ENCODE results near the gene GNA12.

GNA12 gene

GRCh38 chr7:2844153-2845033 is at the start of gene GNA12:
Gene GNA12 (minus strand): TSS chr7:2844308. CDS start chr7:2844161, 147 bp downstream.
- no peaks in the 10 kb centered on the region for H3K36me3 ChIP-seq (ENCODE audit: control insufficient read depth, insufficient read depth, low read length, severe bottlenecking)
- H3K9me3 ChIP-seq (ENCODE audit: control insufficient read depth, low read length): no peaks in the 10 kb centered on the region
- H3K4me1 ChIP-seq (ENCODE audit: control insufficient read depth, insufficient read depth, low read length): peaks cover 32% of the 10 kb centered on the region
- no peaks in the 10 kb centered on the region for H3K27me3 ChIP-seq (replicated peaks; ENCODE audit: control insufficient read depth, insufficient read depth, low read length)
- peak; percentile 99 for DNase-seq (ENCODE audit: low read depth)
- peak within 1 kb of the TSS; percentile 83 for H3K4me3 ChIP-seq (ENCODE audit: low read length)
- peak within 1 kb of the TSS; percentile 87 for H3K9ac ChIP-seq (ENCODE audit: low read length)

GRCh38 chr7:2893411-2893861 is 49.3 kb upstream of the GNA12 start:
- Histone ChIP-seq H3K4me3 (ENCODE audit: low read length) (no peak overlapping the region), H3K9me3 (ENCODE audit: control insufficient read depth, low read length) (peaks cover 6% of the 10 kb centered on the region), H3K9ac (ENCODE audit: low read length) (no peak overlapping the region), H3K36me3 (ENCODE audit: control insufficient read depth, insufficient read depth, low read length, severe bottlenecking) (no peaks in the 10 kb centered on the region), H3K27me3 (replicated peaks; ENCODE audit: control insufficient read depth, insufficient read depth, low read length) (peaks cover 28% of the 10 kb centered on the region), H3K4me1 (ENCODE audit: control insufficient read depth, insufficient read depth, low read length) (no peaks in the 10 kb centered on the region)
- DNase-seq (ENCODE audit: low read depth): no peak

DNA sequence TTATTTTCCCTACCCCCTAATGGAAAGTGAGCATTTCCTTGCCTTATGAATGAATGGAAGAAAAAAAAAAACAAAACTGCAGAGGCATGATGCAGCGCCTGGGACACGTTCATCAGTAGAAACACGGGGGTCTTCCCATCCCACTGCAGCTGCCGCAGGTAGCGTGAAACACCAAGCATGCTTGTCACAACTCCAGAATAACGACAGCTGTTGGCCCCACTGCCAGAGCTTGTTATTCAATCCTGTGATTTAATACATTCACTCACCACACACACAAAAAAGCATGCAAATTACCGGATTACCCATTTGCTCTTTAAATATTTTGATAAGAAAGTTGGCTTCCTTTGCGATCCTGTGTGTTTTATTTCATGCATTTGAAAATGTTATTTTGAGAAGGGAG is 48.4 kb upstream of the GNA12 start:
- Histone ChIP-seq H3K4me3 (ENCODE audit: low read length) (no peak overlapping the region), H3K36me3 (ENCODE audit: control insufficient read depth, insufficient read depth, low read length, severe bottlenecking) (no peaks in the 10 kb centered on the region), H3K27me3 (replicated peaks; ENCODE audit: control insufficient read depth, insufficient read depth, low read length) (peaks cover 28% of the 10 kb centered on the region), H3K4me1 (ENCODE audit: control insufficient read depth, insufficient read depth, low read length) (no peaks in the 10 kb centered on the region), H3K9ac (ENCODE audit: low read length) (no peak overlapping the region), H3K9me3 (ENCODE audit: control insufficient read depth, low read length) (no peaks in the 10 kb centered on the region)
- no peak for DNase-seq (ENCODE audit: low read depth)

- Histone ChIP-seq H3K36me3 (ENCODE audit: control insufficient read depth, insufficient read depth, low read length, severe bottlenecking) (no peaks in the 10 kb centered on the region), H3K4me1 (ENCODE audit: control insufficient read depth, insufficient read depth, low read length) (no peaks in the 10 kb centered on the region), H3K27me3 (replicated peaks; ENCODE audit: control insufficient read depth, insufficient read depth, low read length) (peaks cover 12% of the 10 kb centered on the region), H3K9me3 (ENCODE audit: control insufficient read depth, low read length) (no peaks in the 10 kb centered on the region), H3K9ac (ENCODE audit: low read length) (no peak overlapping the region), H3K4me3 (ENCODE audit: low read length) (no peak overlapping the region)
- no peak for DNase-seq (ENCODE audit: low read depth)
Measured at GRCh38 chr7:2887816-2888215, 43.7 kb upstream of the GNA12 start.

- H3K9me3 ChIP-seq (ENCODE audit: control insufficient read depth, low read length): no peaks in the 10 kb centered on the region
- no peaks in the 10 kb centered on the region for H3K4me1 ChIP-seq (ENCODE audit: control insufficient read depth, insufficient read depth, low read length)
- peak overlapping the region; percentile 46 for H3K9ac ChIP-seq (ENCODE audit: low read length)
- H3K27me3 ChIP-seq (replicated peaks; ENCODE audit: control insufficient read depth, insufficient read depth, low read length): peaks cover 12% of the 10 kb centered on the region
- DNase-seq (ENCODE audit: low read depth): peak; percentile 82
- H3K36me3 ChIP-seq (ENCODE audit: control insufficient read depth, insufficient read depth, low read length, severe bottlenecking): no peaks in the 10 kb centered on the region
- peak overlapping the region; percentile 35 for H3K4me3 ChIP-seq (ENCODE audit: low read length)
Measured at GRCh38 chr7:2886900-2887299, 42.8 kb upstream of the GNA12 start.

DNA sequence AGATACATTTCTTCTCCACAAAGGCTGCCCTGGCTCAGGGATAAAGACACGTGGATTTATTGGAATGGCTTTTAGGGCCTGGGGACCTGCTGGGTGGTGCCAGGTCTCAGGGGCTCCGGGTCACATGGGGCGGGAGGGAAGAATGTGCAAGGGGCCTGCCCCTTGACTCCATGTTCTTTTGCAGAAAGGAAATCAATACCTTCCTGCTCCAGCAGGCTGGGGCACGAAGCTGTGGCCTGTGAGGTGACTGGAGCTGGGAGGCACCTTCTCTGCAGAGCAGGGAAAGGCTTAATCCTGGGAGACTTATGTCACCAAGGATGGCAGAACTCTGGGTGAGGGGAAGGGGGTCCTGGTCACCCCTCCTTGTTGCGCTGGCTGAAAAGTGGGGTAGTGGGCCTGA is 42.3 kb upstream of the GNA12 start:
- Histone ChIP-seq H3K27me3 (replicated peaks; ENCODE audit: control insufficient read depth, insufficient read depth, low read length) (peaks cover 14% of the 10 kb centered on the region), H3K4me1 (ENCODE audit: control insufficient read depth, insufficient read depth, low read length) (no peaks in the 10 kb centered on the region), H3K36me3 (ENCODE audit: control insufficient read depth, insufficient read depth, low read length, severe bottlenecking) (no peaks in the 10 kb centered on the region), H3K4me3 (ENCODE audit: low read length) (no peak overlapping the region), H3K9ac (ENCODE audit: low read length) (no peak overlapping the region), H3K9me3 (ENCODE audit: control insufficient read depth, low read length) (no peaks in the 10 kb centered on the region)
- DNase-seq (ENCODE audit: low read depth): no peak

- Histone ChIP-seq H3K4me3 (ENCODE audit: low read length) (no peak overlapping the region), H3K9me3 (ENCODE audit: control insufficient read depth, low read length) (no peaks in the 10 kb centered on the region), H3K27me3 (replicated peaks; ENCODE audit: control insufficient read depth, insufficient read depth, low read length) (peaks cover 14% of the 10 kb centered on the region), H3K4me1 (ENCODE audit: control insufficient read depth, insufficient read depth, low read length) (no peaks in the 10 kb centered on the region), H3K9ac (ENCODE audit: low read length) (no peak overlapping the region), H3K36me3 (ENCODE audit: control insufficient read depth, insufficient read depth, low read length, severe bottlenecking) (no peaks in the 10 kb centered on the region)
- no peak for DNase-seq (ENCODE audit: low read depth)
Measured at GRCh38 chr7:2884161-2884560, 40.1 kb upstream of the GNA12 start.

DNA sequence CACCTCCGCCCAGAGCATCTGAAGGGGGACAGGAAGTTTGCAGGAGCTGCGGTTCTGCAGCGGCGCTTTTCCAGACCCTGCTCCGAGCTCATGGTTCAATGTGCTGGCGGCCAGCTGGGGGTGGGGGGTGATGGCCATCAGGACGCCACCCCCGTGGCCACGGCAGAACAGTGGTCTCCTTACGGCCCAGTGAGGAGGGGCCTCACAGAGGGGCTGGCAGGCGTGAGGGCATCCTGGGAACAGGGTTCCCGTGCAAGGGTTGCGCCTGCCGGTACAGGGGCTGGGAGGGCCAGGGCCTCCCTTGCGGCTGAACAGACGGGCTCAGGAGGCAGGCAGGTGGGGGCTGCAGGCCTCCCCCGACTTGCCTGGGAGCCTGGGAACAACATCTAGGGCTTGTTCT is 39.0 kb upstream of the GNA12 start:
- no peaks in the 10 kb centered on the region for H3K9me3 ChIP-seq (ENCODE audit: control insufficient read depth, low read length)
- H3K4me1 ChIP-seq (ENCODE audit: control insufficient read depth, insufficient read depth, low read length): no peaks in the 10 kb centered on the region

DNA sequence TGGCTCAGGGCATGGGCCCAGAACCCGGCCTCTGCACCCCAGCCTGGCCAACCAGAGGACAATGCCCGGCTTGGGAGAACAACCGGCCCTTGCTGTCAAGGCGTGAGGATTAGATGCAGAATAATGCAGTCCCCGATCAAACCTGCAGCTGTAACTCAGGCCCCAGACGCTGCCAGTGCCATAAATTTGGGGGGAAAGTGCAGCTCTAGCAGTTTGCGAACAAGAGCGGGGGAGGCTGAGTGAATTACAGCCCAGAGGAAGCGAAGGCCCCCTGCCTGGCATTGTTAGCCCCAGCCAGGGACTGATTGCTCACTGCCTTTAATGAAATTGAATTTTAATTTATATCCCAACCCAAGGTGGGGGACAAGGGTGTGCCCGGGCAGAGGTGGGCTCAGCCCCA is 38.0 kb upstream of the GNA12 start:
- Histone ChIP-seq H3K27me3 (replicated peaks; ENCODE audit: control insufficient read depth, insufficient read depth, low read length) (peaks cover 14% of the 10 kb centered on the region), H3K9me3 (ENCODE audit: control insufficient read depth, low read length) (no peaks in the 10 kb centered on the region), H3K9ac (ENCODE audit: low read length) (no peak overlapping the region), H3K4me1 (ENCODE audit: control insufficient read depth, insufficient read depth, low read length) (no peaks in the 10 kb centered on the region), H3K4me3 (ENCODE audit: low read length) (no peak overlapping the region), H3K36me3 (ENCODE audit: control insufficient read depth, insufficient read depth, low read length, severe bottlenecking) (no peaks in the 10 kb centered on the region)
- no peak for DNase-seq (ENCODE audit: low read depth)

More for the DNA sequence above, 39.0 kb upstream of the GNA12 start:
- H3K36me3 ChIP-seq (ENCODE audit: control insufficient read depth, insufficient read depth, low read length, severe bottlenecking): no peaks in the 10 kb centered on the region
- H3K4me3 ChIP-seq (ENCODE audit: low read length): no peak overlapping the region
- H3K27me3 ChIP-seq (replicated peaks; ENCODE audit: control insufficient read depth, insufficient read depth, low read length): peaks cover 14% of the 10 kb centered on the region
- no peak for DNase-seq (ENCODE audit: low read depth)
- no peak overlapping the region for H3K9ac ChIP-seq (ENCODE audit: low read length)

DNA sequence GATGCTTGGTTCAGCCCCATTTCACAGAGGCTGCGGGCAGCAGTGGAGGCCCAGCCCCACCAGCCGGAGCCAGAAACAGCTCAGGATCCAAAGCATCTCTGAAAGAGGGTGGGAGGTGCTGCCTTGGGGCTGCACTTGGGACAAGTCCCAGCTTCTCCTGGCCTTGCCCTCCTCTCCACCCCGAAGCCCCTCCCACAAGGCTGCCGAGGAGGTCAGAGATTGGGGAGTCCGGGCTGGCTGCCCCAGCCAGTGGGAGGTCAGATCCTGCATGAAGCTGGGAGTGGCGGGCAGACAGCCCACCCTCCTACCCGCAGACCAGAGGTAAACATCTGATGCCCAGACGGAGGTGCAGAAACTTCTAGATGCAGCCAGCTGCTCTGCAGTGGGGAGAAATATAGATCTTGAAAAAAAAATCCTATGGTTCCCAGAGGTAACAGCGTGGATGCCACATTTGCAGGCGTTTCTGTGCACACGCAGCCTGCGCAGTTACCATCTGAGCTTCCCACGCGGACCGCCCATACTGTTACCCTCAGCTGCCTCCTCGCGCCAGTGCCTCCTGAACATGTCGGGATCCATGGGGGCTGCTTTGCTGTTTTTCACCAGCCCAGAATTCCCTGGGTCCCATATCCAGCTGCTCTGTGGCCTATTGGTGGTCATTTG is 36.9 kb upstream of the GNA12 start:
- Histone ChIP-seq H3K36me3 (ENCODE audit: control insufficient read depth, insufficient read depth, low read length, severe bottlenecking) (no peaks in the 10 kb centered on the region), H3K27me3 (replicated peaks; ENCODE audit: control insufficient read depth, insufficient read depth, low read length) (peaks cover 14% of the 10 kb centered on the region), H3K4me1 (ENCODE audit: control insufficient read depth, insufficient read depth, low read length) (no peaks in the 10 kb centered on the region), H3K4me3 (ENCODE audit: low read length) (no peak overlapping the region), H3K9me3 (ENCODE audit: control insufficient read depth, low read length) (no peaks in the 10 kb centered on the region), H3K9ac (ENCODE audit: low read length) (no peak overlapping the region)
- no peak for DNase-seq (ENCODE audit: low read depth)

- Histone ChIP-seq H3K4me1 (ENCODE audit: control insufficient read depth, insufficient read depth, low read length) (no peaks in the 10 kb centered on the region), H3K27me3 (replicated peaks; ENCODE audit: control insufficient read depth, insufficient read depth, low read length) (peaks cover 14% of the 10 kb centered on the region), H3K9ac (ENCODE audit: low read length) (no peak overlapping the region), H3K9me3 (ENCODE audit: control insufficient read depth, low read length) (no peaks in the 10 kb centered on the region), H3K4me3 (ENCODE audit: low read length) (no peak overlapping the region), H3K36me3 (ENCODE audit: control insufficient read depth, insufficient read depth, low read length, severe bottlenecking) (no peaks in the 10 kb centered on the region)
- DNase-seq (ENCODE audit: low read depth): no peak
Measured at GRCh38 chr7:2880051-2880450, 35.9 kb upstream of the GNA12 start.
